NCI-H748 treated with DMSO at 0.1 percent for 48 hours (cell line): ENCODE measurements around the gene PCGF2.

Experiments used
- DNase-seq: peaks from one replicate; lab custom pipeline; 2025; lab: John Stamatoyannopoulos, UW

PCGF2 gene

DNA sequence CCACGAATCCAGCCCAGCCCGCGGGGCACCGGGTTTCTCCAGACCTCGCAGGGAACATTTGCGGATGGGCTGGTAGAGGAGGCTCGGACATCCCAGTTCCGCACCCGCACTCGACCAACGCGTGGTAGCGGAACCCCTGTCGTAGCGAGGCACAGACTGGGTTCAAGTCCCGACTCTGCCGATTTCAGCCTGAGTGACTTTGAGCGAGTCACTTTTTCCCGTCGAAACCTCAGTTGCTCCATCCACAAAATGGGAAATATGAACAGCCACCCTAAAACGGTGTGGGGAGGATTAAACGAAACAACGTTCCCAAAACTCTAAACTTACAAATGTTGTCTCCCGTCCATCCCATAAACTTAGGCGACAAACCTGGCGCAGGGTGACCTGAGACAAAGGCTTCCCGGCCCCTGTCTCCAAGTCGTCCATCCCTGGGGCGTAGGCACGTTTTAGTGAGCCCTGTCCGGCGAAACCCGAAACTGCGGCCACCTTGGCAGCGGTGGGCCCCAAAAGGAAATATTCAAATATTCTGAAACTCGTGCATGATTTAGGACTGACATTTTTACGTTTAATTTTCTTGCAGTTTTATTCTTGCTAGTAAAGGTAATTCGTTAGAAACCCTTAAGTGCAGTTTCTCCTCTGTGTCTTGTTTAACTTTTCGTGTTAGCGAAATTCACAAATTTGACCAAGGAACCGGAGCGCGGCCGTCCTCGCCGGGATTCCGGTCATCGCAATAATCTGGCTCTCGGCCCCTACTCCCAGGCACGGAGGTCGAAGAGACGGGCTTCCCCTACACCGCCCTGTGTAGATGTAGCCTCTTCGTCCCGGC lies 45.0 kb downstream of the PCGF2 start:
- DNase-seq: no peak

DNA sequence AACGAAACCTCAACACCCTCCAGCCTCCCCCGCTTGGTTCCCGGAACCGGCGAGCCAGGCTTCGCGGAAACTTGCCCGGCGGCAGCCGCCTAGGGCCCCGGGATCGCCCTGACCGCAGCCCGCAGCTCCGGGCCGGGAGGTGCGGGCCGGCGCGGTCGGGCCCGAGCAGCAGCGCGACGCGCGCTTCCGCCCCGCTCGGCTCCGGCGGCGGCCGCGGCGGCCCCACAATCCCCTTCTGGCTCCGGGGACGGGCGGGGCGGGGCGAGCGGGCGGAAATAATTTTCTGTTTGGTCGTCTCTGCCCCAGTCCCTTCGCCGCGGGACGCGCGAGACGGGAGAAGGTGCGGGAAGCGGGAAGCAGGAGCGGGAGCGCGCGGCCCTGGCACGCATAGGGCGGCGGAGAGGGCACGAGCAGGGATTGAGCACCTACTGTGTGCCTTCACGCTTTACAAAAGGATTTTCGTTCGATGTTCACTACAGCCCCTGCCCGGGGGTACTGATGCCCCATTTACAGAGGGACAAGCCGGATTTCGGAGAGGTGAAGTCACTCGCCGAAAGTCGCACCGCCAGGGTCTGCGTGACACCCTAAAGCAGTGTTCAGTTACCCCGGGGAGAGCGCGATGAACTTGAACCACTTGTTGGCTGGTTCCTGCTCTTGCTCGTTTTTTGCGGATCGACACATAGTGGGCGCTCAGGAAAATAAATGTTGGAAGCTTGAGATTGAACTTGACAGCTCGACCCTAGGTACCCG lies 45.8 kb downstream of the PCGF2 start:
- peak; percentile 37 for DNase-seq

DNA sequence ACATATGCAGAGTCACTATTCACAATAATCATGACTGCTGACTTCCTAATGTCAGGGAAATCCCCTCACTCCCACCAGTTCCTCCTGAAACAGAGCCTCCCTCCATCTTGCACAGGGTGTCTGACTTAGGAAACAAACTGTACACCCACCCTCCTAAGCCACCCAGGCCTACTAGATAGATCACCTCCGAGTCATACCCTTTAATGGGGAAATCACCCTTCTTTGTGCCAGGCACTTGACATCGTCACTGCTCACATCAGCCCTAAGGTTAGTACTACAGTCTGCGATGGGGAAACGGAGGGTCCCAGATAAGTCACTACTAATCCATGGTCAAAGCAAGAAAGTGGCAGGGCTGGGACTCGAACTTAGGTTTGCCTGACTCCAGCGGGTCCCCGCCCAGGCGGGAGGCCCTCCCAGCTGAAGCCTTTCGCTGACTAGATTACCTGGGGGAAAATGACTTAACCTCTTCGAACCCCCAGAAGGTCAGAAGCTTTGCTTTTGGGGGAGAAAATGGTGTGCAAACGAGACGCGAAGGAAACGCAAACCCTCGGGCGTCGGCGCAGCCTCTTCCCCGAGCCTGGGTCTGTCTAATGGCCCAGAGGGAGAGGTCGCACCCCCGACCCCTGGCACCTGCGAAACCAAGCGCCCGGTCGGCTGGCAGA lies 46.5 kb downstream of the PCGF2 start:
- peak; percentile 20 for DNase-seq

DNA sequence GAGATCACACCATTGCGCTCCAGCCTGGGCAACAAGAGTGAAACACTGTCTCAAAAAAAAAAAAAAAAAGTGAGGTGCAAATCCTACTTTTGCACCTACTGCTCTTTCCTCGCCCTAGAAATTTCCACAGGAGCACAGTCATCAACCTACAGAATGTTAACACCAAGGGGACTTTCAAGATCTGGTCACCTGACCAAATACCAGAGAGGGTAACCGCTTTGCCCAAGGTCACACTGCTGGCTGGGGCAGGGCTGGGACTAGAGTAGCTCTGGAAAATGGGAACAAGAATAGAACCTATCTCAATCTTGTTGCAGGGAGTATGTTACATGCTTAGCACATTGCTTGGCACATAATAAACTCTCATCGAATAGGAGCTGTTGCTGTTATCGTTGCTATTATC lies 49.4 kb downstream of the PCGF2 start:
- DNase-seq: no peak

DNA sequence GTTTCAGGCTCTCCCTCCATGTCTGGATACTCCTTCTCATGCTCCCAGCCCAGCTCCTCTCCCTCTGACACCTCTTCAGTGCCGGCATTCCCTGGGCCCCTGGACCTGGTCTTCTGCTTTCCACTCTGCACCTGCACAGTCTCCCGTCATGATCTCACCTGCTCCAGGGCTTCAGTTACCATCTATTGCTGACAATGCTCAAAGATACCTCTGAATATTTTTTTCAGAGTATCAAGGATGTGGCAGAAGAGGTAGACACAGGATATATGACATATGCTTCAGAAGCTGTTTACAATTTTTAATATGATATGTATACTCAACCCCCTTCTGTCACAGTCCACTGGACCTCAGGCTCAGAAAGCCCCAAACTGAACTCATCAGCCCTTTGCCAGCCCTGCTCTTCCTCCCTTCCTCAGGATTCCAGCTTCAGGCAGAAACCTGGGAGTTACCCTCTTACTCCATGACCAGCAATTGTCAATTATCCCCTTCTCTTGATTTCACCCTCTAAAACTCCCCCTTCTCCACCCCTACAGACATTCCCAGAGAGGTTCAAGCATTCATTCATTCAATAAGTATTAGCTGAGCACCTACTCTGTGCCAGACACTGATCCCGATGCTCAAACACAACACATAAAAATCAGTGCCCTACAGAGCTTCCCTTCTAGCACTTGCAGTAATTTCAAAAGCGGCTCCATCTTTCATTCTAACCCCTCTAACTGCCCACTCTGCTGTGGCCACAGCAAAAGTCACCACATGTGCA lies 50.9 kb downstream of the PCGF2 start:
- no peak for DNase-seq

DNA sequence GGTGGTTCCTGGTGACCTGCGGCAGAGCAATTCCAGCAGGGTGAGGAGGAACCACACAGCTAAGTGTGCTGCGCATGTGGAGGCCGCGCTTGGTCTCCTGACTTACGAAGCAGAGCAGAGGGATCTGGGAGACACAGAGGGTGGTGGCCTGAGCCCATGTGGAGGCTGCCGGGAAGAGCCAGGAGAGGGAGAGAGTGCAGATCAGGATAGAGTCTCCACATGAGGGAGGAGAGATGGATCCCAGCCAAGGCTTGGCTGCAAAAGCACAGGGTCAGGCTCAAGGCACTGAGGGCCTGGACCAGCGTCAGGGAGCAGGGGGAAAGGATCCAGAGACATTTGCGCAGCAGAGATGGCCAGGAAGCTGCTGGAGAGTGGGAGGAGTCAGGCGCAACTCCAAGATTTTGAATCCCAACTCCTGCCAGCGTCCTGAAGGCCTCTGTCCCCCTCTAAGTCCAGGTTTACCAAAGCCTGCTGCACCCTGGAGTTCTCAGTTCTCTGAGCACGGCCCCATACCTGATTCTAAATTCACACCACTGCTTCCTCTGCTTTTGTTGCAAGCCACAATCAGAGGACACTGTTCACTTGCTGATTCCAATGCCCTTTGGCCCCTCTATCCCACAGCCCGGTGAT lies 54.3 kb downstream of the PCGF2 start:
- no peak for DNase-seq

DNA sequence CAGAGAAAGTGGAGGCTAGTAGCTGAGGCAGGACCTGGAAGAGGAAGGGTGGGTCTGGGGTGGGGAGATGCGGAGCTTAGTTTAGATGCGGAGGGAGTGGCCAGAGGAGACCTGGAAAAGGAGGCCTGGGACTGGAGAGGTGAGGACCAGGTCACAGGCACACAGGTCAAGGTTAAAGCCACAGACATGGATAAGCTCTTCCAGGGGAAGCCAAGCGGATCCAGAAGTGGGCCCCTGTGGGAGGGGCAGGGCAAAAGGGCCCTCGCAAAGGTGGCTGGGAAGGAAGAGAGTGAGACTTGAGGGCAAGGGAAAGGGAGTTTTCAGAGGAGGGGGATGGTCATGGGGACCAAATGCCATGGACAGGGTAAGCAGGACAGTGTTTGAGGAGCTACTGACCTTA lies 57.0 kb downstream of the PCGF2 start:
- DNase-seq: no peak

DNA sequence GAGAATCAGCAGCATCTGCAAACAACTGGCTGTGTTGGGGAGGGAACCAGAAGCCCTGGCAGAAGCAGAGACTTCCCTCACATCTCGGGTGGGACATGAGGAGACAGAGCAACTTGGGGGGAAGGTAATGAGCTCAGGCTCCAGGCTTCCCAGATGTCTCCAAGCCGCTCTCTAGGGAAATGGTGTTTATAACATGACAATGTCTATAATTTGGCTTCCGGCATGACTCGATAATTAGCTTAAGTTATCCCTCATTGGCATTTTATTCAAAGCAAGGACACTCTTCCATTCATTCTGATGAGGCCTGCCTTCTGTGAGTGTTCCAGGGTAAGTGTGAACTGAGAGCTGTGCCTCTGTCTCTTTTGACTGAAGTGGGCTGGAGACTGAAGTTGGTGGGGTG lies 57.8 kb downstream of the PCGF2 start:
- DNase-seq: no peak

DNA sequence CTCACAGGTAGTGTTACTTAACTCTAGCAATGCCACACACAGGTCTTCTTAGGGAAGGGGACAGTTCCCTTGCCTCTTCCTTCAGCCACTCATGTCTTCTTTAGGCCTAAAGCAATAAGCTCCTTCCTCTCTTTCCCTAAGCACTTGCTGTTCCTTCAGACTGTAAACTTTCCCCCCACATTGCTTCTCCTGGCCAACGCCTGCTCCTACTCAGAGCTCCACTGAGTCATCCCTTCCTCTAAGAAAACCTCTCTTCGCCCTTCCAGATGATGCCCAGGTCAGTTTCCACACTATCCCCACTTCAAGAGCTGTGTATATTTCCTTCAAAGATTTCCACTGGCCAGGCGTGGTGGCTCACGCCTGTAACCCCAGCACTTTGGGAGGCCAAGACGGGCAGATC lies 60.9 kb downstream of the PCGF2 start:
- DNase-seq: no peak

DNA sequence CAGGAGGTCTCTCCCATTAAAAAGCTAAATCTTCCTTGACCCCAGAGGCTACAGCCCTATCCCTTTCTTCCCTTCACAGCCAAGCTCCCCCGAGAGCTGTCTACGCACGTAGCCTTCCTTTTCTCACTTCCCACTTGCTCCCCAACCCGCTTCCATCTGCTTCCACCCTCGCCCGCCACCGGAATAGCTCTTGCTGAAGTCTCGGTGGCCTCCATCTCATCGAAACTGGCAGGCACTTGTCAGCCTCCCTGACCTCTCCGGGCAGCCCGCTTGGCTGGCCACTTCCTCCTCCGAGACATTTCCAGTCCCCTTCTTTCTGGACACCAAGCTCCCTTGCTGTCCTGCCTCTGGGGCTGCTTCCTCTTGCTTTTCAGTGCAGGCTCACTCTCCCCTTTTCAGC lies 62.6 kb downstream of the PCGF2 start:
- DNase-seq: no peak
